Central memory CD4-positive, alpha-beta T cell (primary cell): ENCODE data around the gene LAD1.

Experiments
- DNase-seq: peaks from one replicate; pipeline ENCODE4 v3.0.0; 2022

Gene LAD1

GRCh38 chr1:201346337-201346939 lies 52.7 kb downstream of the LAD1 start:
- DNase-seq, result no peak

- DNase-seq, result no peak
Measured at GRCh38 chr1:201345081-201345355, 54.1 kb downstream of the LAD1 start.

GRCh38 chr1:201344206-201345080 lies 54.7 kb downstream of the LAD1 start:
- DNase-seq, result no peak

DNA sequence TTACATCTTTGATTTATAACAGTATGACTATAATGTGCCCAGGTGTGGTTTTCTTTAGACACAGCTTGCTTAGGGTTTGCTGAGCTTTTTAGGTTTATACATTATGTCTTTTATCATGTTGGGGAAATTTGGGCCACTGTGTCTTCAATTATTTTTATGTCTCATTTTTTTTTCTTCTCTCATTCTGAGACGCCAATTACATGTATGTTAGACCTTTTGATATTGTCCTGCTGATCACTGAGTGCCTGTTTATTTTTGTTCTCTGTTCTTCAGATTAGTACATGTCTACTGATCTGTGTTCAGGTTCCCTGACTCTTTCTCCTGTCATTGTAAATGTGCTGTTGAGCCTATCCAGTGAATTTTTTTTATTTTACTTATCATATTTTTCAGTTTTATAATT lies 57.7 kb downstream of the LAD1 start:
- DNase-seq, result no peak

DNA sequence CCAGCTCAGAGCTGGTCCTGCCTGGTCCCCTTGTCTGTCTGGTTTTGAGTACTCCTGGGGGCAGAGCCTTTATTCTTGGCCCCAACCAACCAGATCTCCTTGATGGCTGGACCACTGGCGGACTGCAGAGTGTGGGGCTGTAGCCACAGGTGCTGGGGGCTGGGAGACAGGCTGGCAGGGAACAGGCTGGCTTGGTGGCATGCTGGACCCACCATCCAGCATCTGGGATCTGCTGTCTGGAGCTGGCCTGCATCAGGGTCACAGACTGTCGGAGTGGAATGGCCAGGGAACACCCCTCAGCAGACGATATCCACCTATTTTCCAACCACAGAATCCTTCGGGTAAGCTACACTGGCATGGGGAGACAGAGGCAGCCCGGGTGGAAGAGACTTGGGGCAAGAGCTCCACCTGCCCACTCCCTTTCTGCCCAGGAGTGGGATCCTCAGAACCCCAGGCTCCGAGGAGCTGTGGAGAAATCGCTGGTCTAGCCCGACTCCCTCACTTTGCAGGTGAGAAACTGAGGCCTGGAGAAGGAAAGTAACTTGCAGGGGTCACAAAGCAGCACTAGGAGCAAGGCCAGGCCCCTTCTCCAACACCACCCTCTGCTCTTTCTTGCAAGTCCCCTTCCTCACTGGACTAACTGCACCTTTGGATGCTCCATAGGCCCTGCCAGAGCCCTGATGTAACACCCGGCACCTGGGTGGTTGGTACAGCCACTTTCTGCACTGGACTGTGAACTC lies 62.2 kb downstream of the LAD1 start:
- no peak for DNase-seq

GRCh38 chr1:201335901-201336300 lies 63.2 kb downstream of the LAD1 start:
- DNase-seq, result no peak

DNA sequence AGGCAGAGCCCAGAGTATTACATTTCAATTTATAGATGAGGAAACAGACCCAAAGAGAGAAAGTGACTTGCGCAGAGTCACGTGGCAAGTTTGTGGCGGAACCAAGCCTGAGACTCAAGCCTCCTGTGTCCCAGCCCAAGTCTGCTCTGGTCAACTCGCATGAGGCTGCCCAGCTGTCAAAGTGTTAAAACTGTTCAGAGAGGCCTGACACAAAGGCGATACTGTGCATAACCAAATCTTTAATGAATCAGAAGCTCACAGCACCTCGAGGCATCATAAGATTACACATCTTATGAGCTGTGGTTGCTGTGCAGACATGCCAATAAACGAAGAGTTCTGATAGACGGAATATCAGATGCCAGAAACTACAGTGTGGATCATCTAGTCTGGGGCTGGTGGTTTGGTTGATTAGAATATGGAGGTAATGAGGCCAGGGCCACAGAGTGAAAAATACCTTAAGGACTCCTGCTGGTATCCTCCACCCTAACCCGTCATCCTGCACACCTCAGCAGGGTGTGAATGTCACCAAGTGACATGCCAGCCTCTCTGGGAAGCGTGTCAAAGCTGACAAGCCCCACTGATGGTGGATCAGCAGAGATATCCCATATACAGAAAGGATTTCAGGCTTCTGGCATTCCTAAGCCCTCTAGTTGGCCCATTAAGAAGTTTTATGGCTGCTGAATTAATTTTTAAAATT lies 63.8 kb downstream of the LAD1 start:
- no peak for DNase-seq

GRCh38 chr1:201334325-201335173 lies 64.6 kb downstream of the LAD1 start:
- no peak for DNase-seq

DNA sequence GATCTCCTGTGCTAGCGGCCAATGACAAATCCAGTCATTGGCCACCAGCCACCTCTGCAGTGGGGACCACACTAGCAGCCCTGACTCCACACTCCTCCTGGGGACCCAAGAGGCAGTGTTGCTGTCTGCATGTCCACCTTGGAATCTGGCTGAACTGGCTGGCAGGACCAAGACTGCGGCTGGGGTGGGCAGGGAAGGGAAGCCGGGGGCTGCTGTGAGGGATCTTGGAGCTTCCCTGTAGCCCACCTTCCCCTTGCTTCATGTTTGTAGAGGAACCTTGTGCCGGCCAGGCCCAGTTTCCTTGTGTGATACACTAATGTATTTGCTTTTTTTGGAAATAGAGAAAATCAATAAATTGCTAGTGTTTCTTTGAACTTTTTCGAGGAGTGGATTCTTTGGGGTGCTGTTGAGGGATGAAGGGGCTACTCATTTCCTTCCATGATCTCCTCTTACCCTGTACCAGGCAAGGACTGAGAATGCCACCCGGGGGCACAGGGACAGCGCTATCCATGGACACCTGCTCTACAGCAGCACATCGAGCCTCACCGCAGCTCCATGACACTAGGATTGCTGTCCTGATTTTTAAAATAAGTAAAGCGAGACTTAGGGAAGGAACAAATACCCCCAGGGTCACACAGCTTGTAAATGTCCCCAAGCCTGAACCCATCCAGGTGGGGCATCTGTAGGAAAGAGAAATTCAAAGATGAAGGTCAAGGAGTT lies 66.3 kb downstream of the LAD1 start:
- no peak for DNase-seq

DNA sequence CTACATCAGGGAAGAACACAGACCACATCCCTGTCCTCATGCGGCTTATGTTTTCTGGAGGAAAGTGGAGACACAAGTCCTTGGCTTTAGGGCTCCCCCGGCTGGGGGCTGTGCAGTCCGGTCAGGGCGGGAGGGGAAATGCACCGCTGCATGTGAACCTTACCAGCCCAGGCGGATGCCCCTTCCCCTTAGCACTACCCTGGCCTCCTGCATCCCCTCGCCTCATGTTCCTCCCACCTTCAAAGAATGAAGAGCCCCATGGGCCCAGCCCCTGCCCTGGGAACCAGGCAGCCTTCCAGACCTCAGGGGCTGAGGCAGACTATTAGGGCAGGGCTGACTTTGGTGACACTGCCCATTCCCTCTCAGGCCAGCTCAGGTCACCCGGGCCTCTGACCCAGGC lies 67.1 kb downstream of the LAD1 start:
- no peak for DNase-seq

DNA sequence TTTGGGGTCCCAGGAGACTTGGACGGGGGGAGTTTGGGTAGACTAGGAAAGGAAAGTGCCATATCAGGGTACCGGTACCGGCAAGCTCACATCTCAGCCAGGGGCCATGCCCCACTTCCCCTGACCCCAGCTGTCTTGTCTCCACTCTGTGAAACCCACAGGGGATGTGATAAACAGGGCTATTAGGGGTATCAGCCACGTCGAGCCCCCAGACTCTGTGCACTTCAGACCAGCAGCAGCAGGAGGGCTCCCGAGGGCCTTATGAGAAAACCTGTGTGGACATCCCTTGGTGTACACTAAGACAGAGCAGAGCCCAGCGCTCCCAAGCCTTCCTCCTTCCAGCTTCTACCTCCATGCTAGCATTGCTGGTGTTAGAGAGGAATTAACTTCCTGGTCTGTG lies 68.0 kb downstream of the LAD1 start:
- DNase-seq, result no peak
